Fibroblast of villous mesenchyme (primary cell): Measurements from ENCODE around the gene SERPINA12. TPM values are rescaled to one million over a fixed set of nuclear protein-coding genes. Genes with fewer than 3 reads are reported as not detected.
A peak's percentile ranks its signal among the peaks of the same experiment; 100 is the strongest.

Experiments
- DNase-seq: peaks from one replicate; pipeline ENCODE4 v3.0.0-alpha.2; 2010; ENCODE audit warnings: low read depth
- H3K4me3 ChIP-seq: 2 replicates; pipeline ENCODE4 v1.5.1; 2011; ENCODE audit warnings: low read depth, mild to moderate bottlenecking, low read length
- CTCF ChIP-seq: IDR thresholded peaks from 2 replicates; pipeline ENCODE4 v1.5.1; 2012; ENCODE audit warnings: low read depth, mild to moderate bottlenecking, low read length; ENCODE audit not compliant: insufficient read depth
- total RNA-seq: library from RNA; depleted of rRNA; stranded (reverse); fragments of >200 nt; gene quantifications from 2 replicates; pipeline ENCODE4 v1.2.3, GENCODE V29; 2012

SERPINA12 gene
- total RNA-seq, 1 donor = not detected

- H3K4me3 ChIP-seq = no peak overlapping the region
- TF ChIP-seq CTCF = no peak
- DNase-seq = no peak
Measured at GRCh38 chr14:94542811-94543440, 33.7 kb upstream of the SERPINA12 start.

- no peak for TF ChIP-seq CTCF
- peak; percentile 17 for DNase-seq
- no peak overlapping the region for H3K4me3 ChIP-seq
Measured at GRCh38 chr14:94542111-94542810, 33.0 kb upstream of the SERPINA12 start.

- TF ChIP-seq CTCF = no peak
- no peak overlapping the region for H3K4me3 ChIP-seq
- no peak for DNase-seq
Measured at GRCh38 chr14:94541234-94541975, 32.1 kb upstream of the SERPINA12 start.

GRCh38 chr14:94540031-94540794, 30.9 kb upstream of the SERPINA12 start:
- no peak for TF ChIP-seq CTCF
- no peak for DNase-seq
- H3K4me3 ChIP-seq = no peak overlapping the region

- no peak overlapping the region for H3K4me3 ChIP-seq
- DNase-seq = no peak
- no peak for TF ChIP-seq CTCF
Measured at GRCh38 chr14:94539181-94539580, 29.9 kb upstream of the SERPINA12 start.

GRCh38 chr14:94538070-94538740, 28.9 kb upstream of the SERPINA12 start:
- TF ChIP-seq CTCF = no peak
- no peak overlapping the region for H3K4me3 ChIP-seq
- no peak for DNase-seq
